Measurements from ENCODE around the gene CDV3. TPM values are rescaled to one million over a fixed set of nuclear protein-coding genes. Genes with fewer than 3 reads are reported as not detected.

The CDV3 gene
- polyA plus RNA-seq, 2 of the 4 experiments (the other 2 are of a cell fraction): 101 to 120 TPM

DNA sequence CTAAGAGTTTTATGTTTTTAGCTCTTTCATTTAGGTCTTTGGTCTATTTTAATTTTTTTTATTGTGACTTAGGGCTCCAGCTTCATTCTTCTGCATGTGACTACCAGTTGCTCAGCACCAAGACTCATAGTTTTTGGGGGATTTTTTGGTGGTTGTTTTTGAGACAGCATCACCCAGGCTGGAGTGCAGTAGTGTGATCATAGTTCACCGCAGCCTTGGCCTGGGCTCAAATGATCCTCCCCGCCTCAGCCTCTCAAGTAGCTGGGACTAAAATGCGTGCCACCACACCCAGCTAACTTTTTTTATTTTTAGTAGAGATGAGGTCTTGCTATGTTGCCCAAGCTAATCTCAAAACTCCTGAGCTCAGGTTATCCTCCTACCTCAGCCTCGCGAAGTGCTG is 19.4 kb downstream of the CDV3 start:
- no peak for DNase-seq (ENCODE audit: low read depth in 1 of 2, low spot score in 1 of 2)
- POLR2A ChIA-PET: no interaction called here

DNA sequence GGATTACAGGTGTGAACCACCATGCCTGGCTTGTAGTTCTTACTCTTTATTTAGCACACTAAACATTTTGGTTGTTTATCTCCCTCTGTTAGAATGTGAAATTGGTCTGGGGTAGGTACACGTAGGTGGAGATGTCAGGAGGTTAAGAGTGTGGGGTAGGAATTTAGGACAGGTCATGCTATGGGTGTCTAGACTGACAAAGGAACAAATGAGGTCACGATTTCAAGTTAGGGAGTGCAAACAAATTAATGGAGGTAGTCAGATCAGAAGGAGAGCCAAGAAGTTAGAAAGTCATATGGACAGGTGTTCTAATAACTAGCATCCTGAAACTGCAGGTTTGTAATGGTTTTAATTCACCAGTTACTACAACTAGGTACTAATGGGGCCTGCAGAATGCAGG is 19.8 kb downstream of the CDV3 start:
- H3K4me3 ChIP-seq: no peak overlapping the region
- WGBS (ENCODE audit: missing lambda C conversion rate): 81% methylated on average over 2 of the region's 2 CpGs
- ATAC-seq (no peak; a peak in 1 of 6 replicates), FAIRE-seq (no peak), DNase-seq (ENCODE audit: low read depth in 1 of 2, low spot score in 1 of 2) (no peak)
- no peak overlapping the region for H3K4me2 ChIP-seq
- ChIA-PET POLR2A (no interaction called here), CTCF (no interaction called here)
- H3K27ac ChIP-seq: no peak overlapping the region
- H3K9me3 ChIP-seq: no peaks in the 10 kb centered on the region
- H3K4me1 ChIP-seq: peaks cover 22% of the 10 kb centered on the region
- TF ChIP-seq USF2 (IDR thresholded peaks at IDR 0.05): no peak
- no peak for TF ChIP-seq NPAS2 (CRISPR knock-in tag; IDR thresholded peaks at IDR 0.05; ENCODE audit: borderline replicate concordance)
- TF ChIP-seq GATA3 (IDR thresholded peaks at IDR 0.05; ENCODE audit: borderline replicate concordance): no peak
- no peak for TF ChIP-seq HMGXB4 (CRISPR knock-in tag; IDR thresholded peaks at IDR 0.05; ENCODE audit: borderline replicate concordance)
- TF ChIP-seq KDM1A (IDR thresholded peaks at IDR 0.05; ENCODE audit: low read depth): no peak
- TF ChIP-seq HOXB5 (CRISPR knock-in tag; IDR thresholded peaks at IDR 0.05): no peak
- TF ChIP-seq ZC3H11A (IDR thresholded peaks at IDR 0.05): no peak
- TF ChIP-seq ZNF302 (CRISPR knock-in tag; IDR thresholded peaks at IDR 0.05): no peak
- TF ChIP-seq RARB (CRISPR knock-in tag; IDR thresholded peaks at IDR 0.05): no peak
- TF ChIP-seq, protein P1, sequence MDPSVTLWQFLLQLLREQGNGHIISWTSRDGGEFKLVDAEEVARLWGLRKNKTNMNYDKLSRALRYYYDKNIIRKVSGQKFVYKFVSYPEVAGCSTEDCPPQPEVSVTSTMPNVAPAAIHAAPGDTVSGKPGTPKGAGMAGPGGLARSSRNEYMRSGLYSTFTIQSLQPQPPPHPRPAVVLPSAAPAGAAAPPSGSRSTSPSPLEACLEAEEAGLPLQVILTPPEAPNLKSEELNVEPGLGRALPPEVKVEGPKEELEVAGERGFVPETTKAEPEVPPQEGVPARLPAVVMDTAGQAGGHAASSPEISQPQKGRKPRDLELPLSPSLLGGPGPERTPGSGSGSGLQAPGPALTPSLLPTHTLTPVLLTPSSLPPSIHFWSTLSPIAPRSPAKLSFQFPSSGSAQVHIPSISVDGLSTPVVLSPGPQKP (IDR thresholded peaks at IDR 0.05; ENCODE audit: low read depth, low read length): no peak
- TF ChIP-seq EHMT2 (IDR thresholded peaks at IDR 0.05; ENCODE audit: low read depth): no peak
- no peak for TF ChIP-seq RAD21 (conservative IDR thresholded peaks at IDR 0.05 in 1 of 2, IDR thresholded peaks at IDR 0.05 in 1 of 2)

More for the DNA sequence above, 19.4 kb downstream of the CDV3 start:
- FAIRE-seq (no peak), ATAC-seq (no peak)
- no peak overlapping the region for H3K4me3 ChIP-seq
- H3K27ac ChIP-seq: no peak overlapping the region
- TF ChIP-seq PBX3 (IDR thresholded peaks at IDR 0.05) (no peak), ZSCAN20 (CRISPR knock-in tag; IDR thresholded peaks at IDR 0.05) (no peak), RFX5 (IDR thresholded peaks at IDR 0.05) (no peak), NPAS2 (CRISPR knock-in tag; IDR thresholded peaks at IDR 0.05; ENCODE audit: borderline replicate concordance) (no peak), JUN (IDR thresholded peaks at IDR 0.05) (no peak)
- no peaks in the 10 kb centered on the region for H3K9me3 ChIP-seq
- peaks cover 25% of the 10 kb centered on the region for H3K4me1 ChIP-seq
- H3K4me2 ChIP-seq: no peak overlapping the region
- CTCF ChIA-PET: no interaction called here
- 96% methylated on average over 5 of the region's 5 CpGs for WGBS (ENCODE audit: missing lambda C conversion rate)

- ChIA-PET CTCF (interaction anchor here (0.6 to 0.8 kb wide), 2 partner anchors 67 to 106 kb away, joined by 3 to 4 read pairs; partner anchors contain the start of gene TOPBP1), POLR2A (no interaction called here)
- FAIRE-seq: no peak
- TF ChIP-seq HOXB13 (CRISPR knock-in tag; IDR thresholded peaks at IDR 0.05; ENCODE audit: low read depth) (no peak), CBX2 (IDR thresholded peaks at IDR 0.05; ENCODE audit: borderline replicate concordance, low read depth) (no peak), JUNB (IDR thresholded peaks at IDR 0.05) (no peak), TFCP2L1 (CRISPR knock-in tag; IDR thresholded peaks at IDR 0.05) (no peak), NPAS2 (CRISPR knock-in tag; IDR thresholded peaks at IDR 0.05; ENCODE audit: borderline replicate concordance) (no peak), HDAC2 (IDR thresholded peaks at IDR 0.05) (no peak)
- Histone ChIP-seq H3K9me3 (no peaks in the 10 kb centered on the region), H3K4me3 (no peak overlapping the region), H3K4me1 (peaks cover 12% of the 10 kb centered on the region; the same call in 2 of the 3 replicates), H3K4me2 (no peak overlapping the region), H3K27ac (no peak overlapping the region)
- no peak for ATAC-seq
- WGBS (ENCODE audit: missing lambda C conversion rate): 82% methylated on average over 1 of the region's 1 CpG
- no peak for DNase-seq (ENCODE audit: low read depth in 1 of 2, low spot score in 1 of 2)
Observed at GRCh38 chr3:133595341-133595740, 21.9 kb downstream of the CDV3 start.

Data from A549 (cell line).